Type B pancreatic cell (in vitro differentiated cells): ENCODE measurements around the gene TPM1. TPM values are rescaled to one million over a fixed set of nuclear protein-coding genes. Genes with fewer than 3 reads are reported as not detected.

Experiments
- DNase-seq: peaks from one replicate; pipeline ENCODE4 v3.0.0; 2021; ENCODE audit warnings: mixed read lengths; ENCODE audit not compliant: unreplicated experiment; ENCODE audit errors: extremely low spot score
- H3K27ac Mint-ChIP-seq: 2 replicates; pipeline ENCODE4 v1.8.0; 2021; ENCODE audit warnings: mild to moderate bottlenecking, mixed read lengths
- H3K27me3 Mint-ChIP-seq: 2 replicates; pipeline ENCODE4 v1.8.0; 2021; ENCODE audit warnings: mixed read lengths
- H3K36me3 Mint-ChIP-seq: 2 replicates; pipeline ENCODE4 v1.8.0; 2021; ENCODE audit warnings: mixed read lengths
- H3K4me1 Mint-ChIP-seq: one replicate; pipeline ENCODE4 v1.8.0; 2021; ENCODE audit warnings: mixed read lengths; ENCODE audit not compliant: unreplicated experiment
- H3K4me3 Mint-ChIP-seq: 2 replicates; pipeline ENCODE4 v1.8.0; 2021; ENCODE audit warnings: mild to moderate bottlenecking, mixed read lengths
- H3K9me3 Mint-ChIP-seq: 2 replicates; pipeline ENCODE4 v1.8.0; 2021; ENCODE audit warnings: mixed read lengths
- CTCF ChIP-seq: fragments of 200-600 bp; sonication (generic); conservative IDR thresholded peaks from 2 replicates; pipeline ENCODE4 v1.5.0; 2021; ENCODE audit warnings: antibody characterized with exemption, mild to moderate bottlenecking
- total RNA-seq: library from RNA; stranded (reverse); gene quantifications from 2 replicates; pipeline ENCODE4 v1.2.1, GENCODE V29; 2021; ENCODE audit warnings: low replicate concordance

Gene TPM1
- total RNA-seq, 1 donor from 2014 or later, result 447 TPM

GRCh38 chr15:63107895-63108546 lies 65.5 kb downstream of the TPM1 start:
- no peak for TF ChIP-seq CTCF
- H3K9me3 Mint-ChIP-seq, result peaks cover 5% of the 10 kb centered on the region
- no peaks in the 10 kb centered on the region for H3K36me3 Mint-ChIP-seq
- DNase-seq, result no peak
- H3K27ac Mint-ChIP-seq, result no peak overlapping the region
- H3K4me3 Mint-ChIP-seq, result no peak overlapping the region
- peaks cover 17% of the 10 kb centered on the region for H3K4me1 Mint-ChIP-seq
- H3K27me3 Mint-ChIP-seq, result peaks cover 8% of the 10 kb centered on the region

GRCh38 chr15:63109498-63109897 lies 67.0 kb downstream of the TPM1 start:
- no peak for TF ChIP-seq CTCF
- peaks cover 5% of the 10 kb centered on the region for H3K9me3 Mint-ChIP-seq
- DNase-seq, result no peak
- no peaks in the 10 kb centered on the region for H3K36me3 Mint-ChIP-seq
- H3K27me3 Mint-ChIP-seq, result peaks cover 8% of the 10 kb centered on the region
- H3K27ac Mint-ChIP-seq, result no peak overlapping the region
- peaks cover 17% of the 10 kb centered on the region for H3K4me1 Mint-ChIP-seq
- H3K4me3 Mint-ChIP-seq, result no peak overlapping the region

- Mint-ChIP-seq H3K4me1 (peaks cover 17% of the 10 kb centered on the region), H3K27me3 (peaks cover 8% of the 10 kb centered on the region), H3K36me3 (no peaks in the 10 kb centered on the region), H3K27ac (no peak overlapping the region), H3K9me3 (peaks cover 5% of the 10 kb centered on the region), H3K4me3 (no peak overlapping the region)
- no peak for TF ChIP-seq CTCF
- no peak for DNase-seq
These were observed 67.4 kb downstream of the TPM1 start for GRCh38 chr15:63109920-63110319.

GRCh38 chr15:63110428-63111026 lies 68.0 kb downstream of the TPM1 start:
- H3K4me3 Mint-ChIP-seq, result no peak overlapping the region
- peaks cover 17% of the 10 kb centered on the region for H3K4me1 Mint-ChIP-seq
- DNase-seq, result no peak
- H3K27ac Mint-ChIP-seq, result no peak overlapping the region
- no peaks in the 10 kb centered on the region for H3K36me3 Mint-ChIP-seq
- H3K27me3 Mint-ChIP-seq, result peaks cover 5% of the 10 kb centered on the region
- no peak for TF ChIP-seq CTCF
- peaks cover 5% of the 10 kb centered on the region for H3K9me3 Mint-ChIP-seq

GRCh38 chr15:63111481-63111880 lies 68.9 kb downstream of the TPM1 start:
- H3K9me3 Mint-ChIP-seq, result peaks cover 5% of the 10 kb centered on the region
- peaks cover 5% of the 10 kb centered on the region for H3K27me3 Mint-ChIP-seq
- no peak overlapping the region for H3K27ac Mint-ChIP-seq
- no peak overlapping the region for H3K4me3 Mint-ChIP-seq
- no peaks in the 10 kb centered on the region for H3K36me3 Mint-ChIP-seq
- DNase-seq, result no peak
- TF ChIP-seq CTCF, result no peak
- peaks cover 17% of the 10 kb centered on the region for H3K4me1 Mint-ChIP-seq
